NT2/D1 (cell line): ENCODE measurements around the gene MLXIP.

Experiments
- SUZ12 ChIP-seq: IDR thresholded peaks from 2 replicates; pipeline ENCODE4 v1.6.1; 2011; ENCODE audit not compliant: insufficient read length, insufficient read depth; ENCODE audit errors: extremely low read depth
- YY1 ChIP-seq: IDR thresholded peaks from 2 replicates; pipeline ENCODE4 v1.6.1; 2011; ENCODE audit not compliant: insufficient read length, insufficient read depth
- ZNF274 ChIP-seq: IDR thresholded peaks from 2 replicates; pipeline ENCODE4 v1.6.1; 2011; ENCODE audit warnings: mild to moderate bottlenecking, low read depth, low read length

DNA sequence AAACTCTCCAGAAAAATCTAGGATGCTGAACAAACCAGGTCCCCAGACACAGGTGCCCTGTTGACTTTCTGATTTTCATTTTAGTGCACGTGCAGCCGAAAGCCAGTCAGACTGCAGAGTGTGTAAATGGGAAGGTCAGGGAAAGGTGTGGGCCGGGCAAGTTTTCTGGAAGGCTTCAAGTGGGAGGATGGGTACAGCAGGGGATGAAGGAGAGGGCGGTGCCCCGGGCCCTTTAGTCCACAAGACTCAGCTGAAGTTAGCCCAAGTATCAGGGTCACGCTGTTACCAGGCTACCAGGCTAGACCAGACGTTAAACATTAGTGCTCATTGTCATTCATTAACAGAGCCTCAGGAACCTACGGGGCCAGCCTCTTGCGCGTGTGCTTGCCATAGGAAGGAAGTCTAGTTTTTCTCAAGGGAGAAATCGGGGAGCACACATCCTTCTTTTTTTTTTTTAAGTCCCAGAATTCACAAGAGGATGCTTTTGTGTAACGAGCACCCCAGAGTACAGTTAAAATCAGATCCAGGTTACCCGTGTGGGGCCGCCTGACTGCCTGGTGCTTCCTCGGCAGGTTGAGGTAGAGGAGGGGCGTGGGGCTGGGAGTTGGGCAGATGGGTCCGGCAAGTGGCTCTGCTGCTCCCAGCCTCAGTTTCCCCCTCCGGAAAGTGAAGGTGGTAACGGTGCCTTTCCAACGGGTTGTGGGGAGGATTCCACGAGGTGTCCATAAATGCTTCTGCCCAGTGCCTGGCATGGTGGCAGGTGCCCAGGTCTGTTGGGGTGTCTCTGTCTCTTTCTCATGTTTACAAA is 37.8 kb upstream of the MLXIP start:
- TF ChIP-seq ZNF274 (no peak), SUZ12 (no peak), YY1 (no peak)
